ENCODE results near the gene RDH8.

RDH8 gene

DNA sequence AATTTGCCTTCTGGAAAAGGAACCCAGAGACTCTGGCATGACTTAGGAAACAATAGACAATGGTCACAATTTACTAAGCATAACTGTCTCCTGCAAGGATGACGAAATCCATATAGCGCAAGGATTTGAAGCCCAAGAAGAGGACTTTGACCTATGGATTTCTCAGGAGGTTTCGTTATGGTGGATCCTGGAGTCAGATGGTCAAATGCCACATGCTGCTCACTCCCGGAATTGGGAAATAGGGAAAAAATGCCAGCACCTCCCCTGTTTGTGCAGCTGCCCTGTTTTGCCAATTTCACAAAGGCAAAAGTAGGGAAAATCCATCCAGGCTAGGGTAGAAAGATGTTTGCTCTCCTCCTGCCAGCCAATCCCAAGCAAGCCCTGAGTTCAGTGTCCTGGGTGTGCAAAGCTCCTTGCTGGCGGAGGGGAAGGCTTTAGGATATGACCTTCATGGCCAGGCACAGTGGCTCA, 23.4 kb downstream of the RDH8 start:
- H2BK120ac ChIP-seq (ENCODE audit: low read depth, low read length): no peak overlapping the region
- H4K8ac ChIP-seq (ENCODE audit: low read length): no peak overlapping the region
- no peak overlapping the region for H2BK15ac ChIP-seq (ENCODE audit: low read depth, poor library complexity, severe bottlenecking)
- peaks cover 37 to 67% of the 10 kb centered on the region in 2 experiments for H3K27me3 ChIP-seq (ENCODE audit: control insufficient read depth in 1 of 2, insufficient read depth in 1 of 2, low read length in 2 of 2)
- H3K9me3 ChIP-seq (ENCODE audit: control insufficient read depth, low read length): peaks cover 15% of the 10 kb centered on the region
- no peak overlapping the region for H3K4me3 ChIP-seq (ENCODE audit: insufficient read depth in 1 of 2, low read depth in 1 of 2, low read length in 2 of 2)
- H3K79me1 ChIP-seq (replicated peaks; ENCODE audit: low read length, poor library complexity, severe bottlenecking): no peaks in the 10 kb centered on the region
- H4K91ac ChIP-seq (ENCODE audit: low read length): no peak overlapping the region
- no peak for DNase-seq
- H3K4me1 ChIP-seq (ENCODE audit: control insufficient read depth, insufficient read depth, low read depth, low read length): no peaks in the 10 kb centered on the region
- no peak overlapping the region for H3K4ac ChIP-seq (ENCODE audit: low read depth in 1 of 2, low read length in 2 of 2)
- no peak overlapping the region for H3K27ac ChIP-seq (ENCODE audit: low read length, poor library complexity, severe bottlenecking)
- WGBS: 85% methylated on average over 5 of the region's 5 CpGs
- no peak overlapping the region for H3K18ac ChIP-seq (ENCODE audit: low read depth in 1 of 2, low read length in 2 of 2)
- H3K14ac ChIP-seq (ENCODE audit: low read length in 2 of 2): no peak overlapping the region
- H3K23ac ChIP-seq (ENCODE audit: low read length in 2 of 2): no peak overlapping the region
- H2BK12ac ChIP-seq (ENCODE audit: low read length in 2 of 2): no peak overlapping the region
- no peak overlapping the region for H2AFZ ChIP-seq (ENCODE audit: low read depth, low read length)
- no peak overlapping the region for H2AK5ac ChIP-seq (ENCODE audit: low read length, severe bottlenecking)
- H3K36me3 ChIP-seq (ENCODE audit: control insufficient read depth in 1 of 2, insufficient read depth in 2 of 2, low read depth in 1 of 2, low read length in 2 of 2): no peaks in the 10 kb centered on the region
- no peak overlapping the region for H3K4me2 ChIP-seq (ENCODE audit: low read length, poor library complexity, severe bottlenecking)
- H3K9ac ChIP-seq (ENCODE audit: low read length): no peak overlapping the region
- H2BK5ac ChIP-seq (ENCODE audit: low read depth, low read length, poor library complexity, severe bottlenecking): no peak overlapping the region

DNA sequence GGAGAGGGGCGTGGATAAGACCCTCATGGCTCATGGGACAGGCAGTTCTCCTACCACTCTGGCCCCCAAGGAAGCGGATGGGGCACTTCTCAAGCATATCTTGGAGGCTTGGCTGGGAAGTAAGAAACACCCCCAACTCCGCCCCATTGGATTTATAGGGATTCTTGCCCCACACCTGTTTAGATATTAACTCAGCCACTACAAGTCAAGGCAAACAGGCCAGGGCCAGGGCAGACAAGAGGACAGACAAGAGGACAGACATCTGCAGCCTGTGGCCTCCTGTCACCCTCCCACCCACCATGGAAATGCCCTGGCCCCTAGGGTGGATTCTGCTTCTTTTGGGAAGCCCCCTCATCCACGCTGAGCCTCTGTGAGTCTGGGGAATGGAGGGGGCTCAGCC, 24.1 kb downstream of the RDH8 start:
- 57% methylated on average over 4 of the region's 4 CpGs for WGBS
- Histone ChIP-seq H3K27ac (ENCODE audit: low read length, poor library complexity, severe bottlenecking) (no peak overlapping the region), H2BK12ac (ENCODE audit: low read length in 2 of 2) (no peak overlapping the region), H2BK120ac (ENCODE audit: low read depth, low read length) (no peak overlapping the region), H3K36me3 (ENCODE audit: control insufficient read depth in 1 of 2, insufficient read depth in 2 of 2, low read depth in 1 of 2, low read length in 2 of 2) (no peaks in the 10 kb centered on the region), H3K23ac (ENCODE audit: low read length in 2 of 2) (no peak overlapping the region), H2AK5ac (ENCODE audit: low read length, severe bottlenecking) (no peak overlapping the region), H2BK5ac (ENCODE audit: low read depth, low read length, poor library complexity, severe bottlenecking) (no peak overlapping the region), H3K79me1 (replicated peaks; ENCODE audit: low read length, poor library complexity, severe bottlenecking) (no peaks in the 10 kb centered on the region), H3K18ac (ENCODE audit: low read depth in 1 of 2, low read length in 2 of 2) (no peak overlapping the region), H3K4me1 (ENCODE audit: control insufficient read depth, insufficient read depth, low read depth, low read length) (no peaks in the 10 kb centered on the region), H2BK15ac (ENCODE audit: low read depth, poor library complexity, severe bottlenecking) (no peak overlapping the region), H3K27me3 (ENCODE audit: control insufficient read depth in 1 of 2, insufficient read depth in 1 of 2, low read length in 2 of 2) (peaks cover 33 to 62% of the 10 kb centered on the region in 2 experiments), H3K14ac (ENCODE audit: low read length in 2 of 2) (no peak overlapping the region), H3K9ac (ENCODE audit: low read length) (no peak overlapping the region), H3K9me3 (ENCODE audit: control insufficient read depth, low read length) (peaks cover 22% of the 10 kb centered on the region), H3K4me3 (ENCODE audit: insufficient read depth in 1 of 2, low read depth in 1 of 2, low read length in 2 of 2) (no peak overlapping the region), H3K4me2 (ENCODE audit: low read length, poor library complexity, severe bottlenecking) (no peak overlapping the region), H2AFZ (ENCODE audit: low read depth, low read length) (no peak overlapping the region), H3K4ac (ENCODE audit: low read depth in 1 of 2, low read length in 2 of 2) (no peak overlapping the region), H4K8ac (ENCODE audit: low read length) (no peak overlapping the region), H4K91ac (ENCODE audit: low read length) (no peak overlapping the region)
- DNase-seq: no peak

DNA sequence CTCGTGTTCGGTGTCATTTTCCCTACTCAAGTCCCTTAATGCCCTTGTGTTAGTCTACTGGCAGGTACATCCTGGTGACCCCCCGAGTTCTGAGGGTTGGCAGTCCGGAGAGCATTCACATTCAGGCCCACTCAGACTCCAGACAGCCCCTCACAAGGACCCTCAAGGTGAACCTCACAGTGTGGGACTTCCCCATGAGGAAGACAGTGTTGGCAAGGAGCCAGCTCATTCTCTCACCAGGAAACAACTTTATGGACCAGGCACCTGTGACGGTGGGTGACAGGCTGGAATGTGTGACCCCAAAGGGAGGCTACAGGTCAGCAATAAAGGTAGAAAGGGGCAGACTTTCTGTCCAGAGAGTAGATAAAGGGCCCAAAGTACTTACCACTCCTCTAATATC, 24.5 kb downstream of the RDH8 start:
- H2BK120ac ChIP-seq (ENCODE audit: low read depth, low read length): no peak overlapping the region
- H2BK5ac ChIP-seq (ENCODE audit: low read depth, low read length, poor library complexity, severe bottlenecking): no peak overlapping the region

DNA sequence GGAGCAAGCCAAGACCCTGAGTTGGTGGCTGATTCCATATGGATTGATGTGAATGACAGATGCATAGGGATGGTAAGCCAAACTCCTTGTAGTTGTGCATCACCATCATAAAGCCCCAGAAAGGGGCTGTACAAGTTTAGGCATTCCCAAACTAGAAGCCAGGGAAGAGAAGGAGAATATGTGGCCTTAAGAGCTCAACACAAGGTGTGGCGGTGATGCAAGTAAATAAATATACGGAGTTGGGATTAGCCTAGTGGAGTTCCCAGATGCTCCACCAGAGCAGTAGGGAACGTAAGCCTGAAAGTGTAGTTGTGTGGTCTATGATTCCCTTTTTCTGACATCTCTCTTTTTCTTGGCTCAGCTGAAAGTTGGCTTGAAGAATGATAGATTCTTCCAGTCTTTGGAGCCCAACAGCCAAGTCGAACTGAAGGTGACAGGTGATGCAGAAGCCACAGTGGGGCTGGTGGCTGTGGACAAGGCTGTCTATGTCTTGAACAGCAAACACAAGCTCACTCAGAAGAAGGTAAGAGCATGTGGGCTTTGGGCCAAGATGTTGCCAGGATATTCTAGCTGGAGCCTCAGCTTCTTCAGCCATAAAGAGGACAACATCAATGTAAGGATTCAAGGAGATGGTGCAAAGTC, 30.1 kb downstream of the RDH8 start:
- Histone ChIP-seq H3K27me3 (ENCODE audit: control insufficient read depth in 1 of 2, insufficient read depth in 1 of 2, low read length in 2 of 2) (peaks cover under 1 to 25% of the 10 kb centered on the region in 2 experiments), H3K9me3 (ENCODE audit: control insufficient read depth, low read length) (peaks cover 63% of the 10 kb centered on the region), H2BK12ac (ENCODE audit: low read length in 2 of 2) (no peak overlapping the region), H3K23ac (ENCODE audit: low read length in 2 of 2) (no peak overlapping the region), H2BK5ac (ENCODE audit: low read depth, low read length, poor library complexity, severe bottlenecking) (no peak overlapping the region), H3K4ac (ENCODE audit: low read depth in 1 of 2, low read length in 2 of 2) (no peak overlapping the region), H3K18ac (ENCODE audit: low read depth in 1 of 2, low read length in 2 of 2) (no peak overlapping the region), H3K36me3 (ENCODE audit: control insufficient read depth in 1 of 2, insufficient read depth in 2 of 2, low read depth in 1 of 2, low read length in 2 of 2) (no peaks in the 10 kb centered on the region), H4K91ac (ENCODE audit: low read length) (no peak overlapping the region), H3K4me1 (ENCODE audit: control insufficient read depth, insufficient read depth, low read depth, low read length) (no peaks in the 10 kb centered on the region), H2AK5ac (ENCODE audit: low read length, severe bottlenecking) (no peak overlapping the region), H3K27ac (ENCODE audit: low read length, poor library complexity, severe bottlenecking) (no peak overlapping the region), H3K4me2 (ENCODE audit: low read length, poor library complexity, severe bottlenecking) (no peak overlapping the region), H2AFZ (ENCODE audit: low read depth, low read length) (no peak overlapping the region), H4K8ac (ENCODE audit: low read length) (no peak overlapping the region), H2BK120ac (ENCODE audit: low read depth, low read length) (no peak overlapping the region), H3K14ac (ENCODE audit: low read length in 2 of 2) (no peak overlapping the region), H3K9ac (ENCODE audit: low read length) (no peak overlapping the region), H3K79me1 (replicated peaks; ENCODE audit: low read length, poor library complexity, severe bottlenecking) (no peaks in the 10 kb centered on the region), H3K4me3 (ENCODE audit: insufficient read depth in 1 of 2, low read depth in 1 of 2, low read length in 2 of 2) (peak overlapping the region in 1 of 2 experiments; percentile 2), H2BK15ac (ENCODE audit: low read depth, poor library complexity, severe bottlenecking) (no peak overlapping the region)
- peak; percentile 62 for DNase-seq
- WGBS: 72% methylated on average over 4 of the region's 4 CpGs

More for the DNA sequence above, 24.5 kb downstream of the RDH8 start:
- H3K36me3 ChIP-seq (ENCODE audit: control insufficient read depth in 1 of 2, insufficient read depth in 2 of 2, low read depth in 1 of 2, low read length in 2 of 2): no peaks in the 10 kb centered on the region
- no peak overlapping the region for H3K27ac ChIP-seq (ENCODE audit: low read length, poor library complexity, severe bottlenecking)
- H3K79me1 ChIP-seq (replicated peaks; ENCODE audit: low read length, poor library complexity, severe bottlenecking): no peaks in the 10 kb centered on the region
- no peak overlapping the region for H3K4me3 ChIP-seq (ENCODE audit: insufficient read depth in 1 of 2, low read depth in 1 of 2, low read length in 2 of 2)
- H2BK15ac ChIP-seq (ENCODE audit: low read depth, poor library complexity, severe bottlenecking): no peak overlapping the region
- no peak overlapping the region for H2AFZ ChIP-seq (ENCODE audit: low read depth, low read length)
- DNase-seq: no peak
- H2AK5ac ChIP-seq (ENCODE audit: low read length, severe bottlenecking): no peak overlapping the region
- no peak overlapping the region for H3K9ac ChIP-seq (ENCODE audit: low read length)
- H3K4me2 ChIP-seq (ENCODE audit: low read length, poor library complexity, severe bottlenecking): no peak overlapping the region
- H3K4me1 ChIP-seq (ENCODE audit: control insufficient read depth, insufficient read depth, low read depth, low read length): no peaks in the 10 kb centered on the region
- H3K27me3 ChIP-seq (ENCODE audit: control insufficient read depth in 1 of 2, insufficient read depth in 1 of 2, low read length in 2 of 2): peaks cover 28 to 58% of the 10 kb centered on the region in 2 experiments
- no peak overlapping the region for H2BK12ac ChIP-seq (ENCODE audit: low read length in 2 of 2)
- H3K9me3 ChIP-seq (ENCODE audit: control insufficient read depth, low read length): peaks cover 26% of the 10 kb centered on the region
- no peak overlapping the region for H3K18ac ChIP-seq (ENCODE audit: low read depth in 1 of 2, low read length in 2 of 2)
- no peak overlapping the region for H3K23ac ChIP-seq (ENCODE audit: low read length in 2 of 2)
- no peak overlapping the region for H3K14ac ChIP-seq (ENCODE audit: low read length in 2 of 2)
- 56% methylated on average over 4 of the region's 5 CpGs for whole genome bisulfite sequencing
- no peak overlapping the region for H4K91ac ChIP-seq (ENCODE audit: low read length)
- no peak overlapping the region for H3K4ac ChIP-seq (ENCODE audit: low read depth in 1 of 2, low read length in 2 of 2)
- no peak overlapping the region for H4K8ac ChIP-seq (ENCODE audit: low read length)

Measured in mesenchymal stem cell (in vitro differentiated cells and primary cell).